CD4-positive, alpha-beta T cell (primary cell): ENCODE results near the gene IFFO2. TPM values are rescaled to one million over a fixed set of nuclear protein-coding genes. Genes with fewer than 3 reads are reported as not detected.

Source experiments
- ATAC-seq: fragments of 200-7000 bp; cut with Tn5 transposase; one replicate; pipeline ENCODE4 v1.10.0; 2022; ENCODE audit warnings: mild to moderate bottlenecking; ENCODE audit not compliant: poor library complexity
- CTCF ChIA-PET: fragments of 350-600 bp; sonication (Branson Sonifier 250); formaldehyde crosslinking; loops from one replicate; lab custom pipeline; 2021; ENCODE audit warnings: antibody characterized with exemption, inconsistent platforms; lab: Charles Lee
- POLR2A ChIA-PET: fragments of 350-600 bp; sonication (Branson Sonifier 250); formaldehyde crosslinking; loops from one replicate; lab custom pipeline; 2021; ENCODE audit warnings: antibody characterized with exemption, inconsistent platforms; lab: Charles Lee
- DNase-seq, 14 experiments: peaks; one replicate each; pipeline ENCODE4 v3.0.0-alpha.2; 2013 to 2020; ENCODE audit warnings: mixed read lengths in 2 of 14
- H3K27ac ChIP-seq, 2 donors: one replicate each; pipeline versions ENCODE4 v1.5.1 to v1.7.0; 2013; ENCODE audit warnings: low read length in 2 of 2, low read depth in 1 of 2, mild to moderate bottlenecking in 1 of 2
- H3K27me3 ChIP-seq, 2 experiments: 1 replicate in 1 of 2; 2 replicates in 1 of 2; pipeline versions ENCODE4 v1.6.1 to v1.7.0; 2013; ENCODE audit warnings: low read length in 2 of 2, control low read depth in 1 of 2, mild to moderate bottlenecking in 1 of 2, moderate library complexity in 1 of 2; ENCODE audit not compliant: insufficient read depth in 2 of 2, control insufficient read depth in 1 of 2
- H3K36me3 ChIP-seq: one replicate; pipeline ENCODE4 v1.6.1; 2013; ENCODE audit warnings: low read length, control low read depth; ENCODE audit not compliant: insufficient read depth
- H3K4me1 ChIP-seq: one replicate; pipeline ENCODE4 v1.6.1; 2013; ENCODE audit warnings: low read length, control low read depth; ENCODE audit not compliant: insufficient read depth
- H3K4me3 ChIP-seq: one replicate; pipeline ENCODE4 v1.5.1; 2013; ENCODE audit warnings: mild to moderate bottlenecking, low read length, moderate library complexity
- H3K9me3 ChIP-seq, 2 experiments: 1 replicate in 1 of 2; 2 replicates in 1 of 2; pipeline versions ENCODE4 v1.6.1 to v1.7.0; 2013; ENCODE audit warnings: low read length in 2 of 2, mild to moderate bottlenecking in 2 of 2, control low read depth in 1 of 2, moderate library complexity in 1 of 2; ENCODE audit not compliant: control insufficient read depth in 1 of 2, insufficient read depth in 1 of 2
- H3K27ac Mint-ChIP-seq: one replicate; pipeline ENCODE4 v1.8.0; 2020; ENCODE audit warnings: mixed read lengths
- H3K27me3 Mint-ChIP-seq: one replicate; pipeline ENCODE4 v1.8.0; 2021; ENCODE audit warnings: mixed read lengths
- H3K36me3 Mint-ChIP-seq: one replicate; pipeline ENCODE4 v1.8.0; 2021; ENCODE audit warnings: low read depth, mixed read lengths
- H3K4me1 Mint-ChIP-seq: one replicate; pipeline ENCODE4 v1.8.0; 2021; ENCODE audit warnings: low read depth, mixed read lengths
- H3K4me3 Mint-ChIP-seq: one replicate; pipeline ENCODE4 v1.8.0; 2020; ENCODE audit warnings: mild to moderate bottlenecking, mixed read lengths
- H3K9me3 Mint-ChIP-seq: one replicate; pipeline ENCODE4 v1.8.0; 2020; ENCODE audit warnings: mixed read lengths
- CTCF ChIP-seq: fragments of 200-600 bp; IDR thresholded peaks from one replicate; pipeline ENCODE4 v1.8.0; 2022; ENCODE audit warnings: antibody characterized with exemption, mild to moderate bottlenecking
- intact Hi-C, 2 experiments: fragments of 100-400 bp; cut with DNase I in 1 of 2; cut with micrococcal nuclease in 1 of 2; formaldehyde crosslinking; loops; one replicate each; pipeline versions ENCODE4 v1.15.1 to v1.9.0; 2023 to 2025; cut with DNase I, micrococcal nuclease
- total RNA-seq, 174 experiments: library from RNA in 2 of 174; stranded (reverse) in 2 of 174; gene quantifications; one replicate each; pipeline ENCODE4 v1.2.3 and lab custom pipeline; 2021 to 2026

IFFO2 gene
- total RNA-seq, 2 experiments from 2014 or later, result 106 to 112 TPM

DNA sequence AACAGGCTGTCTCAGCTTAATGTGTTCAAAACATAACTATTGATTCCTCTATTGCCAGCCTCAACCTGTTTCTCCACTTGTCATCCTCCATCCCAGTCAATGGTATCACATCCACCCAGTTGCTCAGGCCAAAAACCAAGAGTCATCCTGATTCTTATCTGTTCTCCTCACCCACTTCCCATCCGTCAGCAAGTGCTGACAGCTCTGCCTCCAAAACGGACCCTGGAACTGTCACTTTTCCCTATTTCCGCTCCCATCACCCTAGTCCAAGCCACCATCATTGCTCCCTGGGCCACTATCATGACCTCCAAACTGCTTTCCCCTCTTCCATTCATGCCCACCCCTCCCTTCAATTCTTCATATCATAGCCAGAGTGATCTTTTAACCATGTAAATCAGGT is 36.2 kb upstream of the IFFO2 start:
- Mint-ChIP-seq H3K27me3 (no peaks in the 10 kb centered on the region), H3K4me1 (no peaks in the 10 kb centered on the region), H3K36me3 (no peaks in the 10 kb centered on the region), H3K27ac (no peak overlapping the region), H3K9me3 (no peaks in the 10 kb centered on the region), H3K4me3 (no peak overlapping the region)
- H3K27ac ChIP-seq, result no peak overlapping the region
- POLR2A ChIA-PET, result no interaction called here
- ATAC-seq (no peak), DNase-seq (no peak)
- no peaks in the 10 kb centered on the region for H3K27me3 ChIP-seq
- H3K4me3 ChIP-seq, result no peak overlapping the region
- TF ChIP-seq CTCF, result no peak
- intact Hi-C loops, result no loop called here
- H3K36me3 ChIP-seq, result no peaks in the 10 kb centered on the region
- CTCF ChIA-PET, result no interaction called here
- H3K4me1 ChIP-seq, result peaks cover 4% of the 10 kb centered on the region
- no peaks in the 10 kb centered on the region for H3K9me3 ChIP-seq

GRCh38 chr1:18991585-18991984 is 35.1 kb upstream of the IFFO2 start:
- intact Hi-C loops, result no loop called here
- no peak overlapping the region for H3K4me3 ChIP-seq

GRCh38 chr1:18989896-18990295 is 33.4 kb upstream of the IFFO2 start:
- POLR2A ChIA-PET, result no interaction called here
- H3K4me3 Mint-ChIP-seq, result no peak overlapping the region
- no peak for TF ChIP-seq CTCF
- CTCF ChIA-PET, result no interaction called here
- no peaks in the 10 kb centered on the region for H3K27me3 ChIP-seq
- no peaks in the 10 kb centered on the region for H3K9me3 ChIP-seq
- no peaks in the 10 kb centered on the region for H3K36me3 Mint-ChIP-seq
- H3K4me1 ChIP-seq, result no peaks in the 10 kb centered on the region
- no peak overlapping the region for H3K27ac ChIP-seq
- H3K36me3 ChIP-seq, result no peaks in the 10 kb centered on the region
- DNase-seq, result no peak
- ATAC-seq, result no peak
- H3K9me3 Mint-ChIP-seq, result no peaks in the 10 kb centered on the region
- no peak overlapping the region for H3K4me3 ChIP-seq
- intact Hi-C loops, result no loop called here
- H3K27me3 Mint-ChIP-seq, result no peaks in the 10 kb centered on the region
- H3K4me1 Mint-ChIP-seq, result no peaks in the 10 kb centered on the region
- no peak overlapping the region for H3K27ac Mint-ChIP-seq

More at GRCh38 chr1:18991585-18991984, 35.1 kb upstream of the IFFO2 start:
- no peaks in the 10 kb centered on the region for H3K36me3 ChIP-seq
- no peak for ATAC-seq
- Mint-ChIP-seq H3K9me3 (no peaks in the 10 kb centered on the region), H3K36me3 (no peaks in the 10 kb centered on the region), H3K4me3 (no peak overlapping the region), H3K27ac (no peak overlapping the region), H3K27me3 (no peaks in the 10 kb centered on the region), H3K4me1 (no peaks in the 10 kb centered on the region)
- ChIA-PET POLR2A (no interaction called here), CTCF (no interaction called here)
- no peak for TF ChIP-seq CTCF
- H3K27me3 ChIP-seq, result no peaks in the 10 kb centered on the region
- H3K4me1 ChIP-seq, result no peaks in the 10 kb centered on the region
- DNase-seq, result no peak
- H3K9me3 ChIP-seq, result no peaks in the 10 kb centered on the region
- H3K27ac ChIP-seq, result no peak overlapping the region
